Ovary (tissue), 3 donors: ENCODE measurements around the gene CLIC5.

Source experiments
- CTCF ChIP-seq, 3 donors: fragments of 450-650 bp in 2 of 3; fragments of 200-600 bp in 1 of 3; IDR thresholded peaks; one replicate each; pipeline versions ENCODE4 v1.5.1 to v1.8.0; 2016 to 2022; ENCODE audit warnings: antibody characterized with exemption in 3 of 3, mild to moderate bottlenecking in 1 of 3
- POLR2A ChIP-seq: fragments of 450-650 bp; IDR thresholded peaks from one replicate; pipeline ENCODE4 v1.6.1; 2017; ENCODE audit warnings: antibody characterized with exemption, mild to moderate bottlenecking, moderate library complexity
- donor health status: DM: no; HTN: no; CAD: no.

GRCh38 chr6:45998524-45998923 is 17.1 kb downstream of the CLIC5 start:
- TF ChIP-seq CTCF (IDR thresholded peaks at IDR 0.05) (no peak), POLR2A (no peak)
